GM10248 (cell line): ENCODE results near the gene HDHD5.

ENCODE experiments used
- CTCF ChIA-PET: fragments of 300-600 bp; sonication (Branson Sonifier 250); formaldehyde crosslinking; extraction: SDS; loops from one replicate; lab custom pipeline; 2021; ENCODE audit warnings: antibody characterized with exemption; lab: Yijun Ruan, JAX
- POLR2A ChIA-PET: fragments of 350-650 bp; sonication (Branson Sonifier 250); formaldehyde crosslinking; extraction: SDS; loops from one replicate; lab custom pipeline; 2020; ENCODE audit warnings: antibody characterized with exemption; lab: Yijun Ruan, JAX
- DNase-seq: peaks from one replicate; pipeline ENCODE4 v3.0.0; 2012; ENCODE audit errors: extremely low spot score
- TF ChIP-seq, protein P1 (sequence below): IDR thresholded peaks from 2 replicates; pipeline ENCODE4 v1.5.1; 2012; ENCODE audit warnings: mild to moderate bottlenecking, low read depth; ENCODE audit errors: extremely low read depth, missing control alignments, control extremely low read depth

HDHD5 gene

DNA sequence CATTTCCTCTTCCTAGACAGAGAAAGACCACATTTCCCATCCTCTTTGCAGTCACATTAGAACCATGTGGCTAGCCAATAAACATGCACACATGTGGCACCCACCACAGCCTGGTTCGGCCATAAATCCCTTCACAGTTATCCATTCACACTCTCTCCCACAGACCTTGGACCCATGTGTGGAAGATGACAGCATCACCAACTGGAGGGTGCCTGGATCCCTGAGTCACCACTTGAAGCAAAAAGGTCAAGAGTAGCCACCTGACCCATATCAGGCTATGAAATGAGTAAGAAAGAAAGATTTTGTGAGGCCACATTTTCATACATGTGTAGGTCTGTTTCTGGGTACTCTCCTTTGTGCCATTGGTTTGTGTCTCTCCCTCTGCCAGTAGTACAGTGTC is 28.9 kb downstream of the HDHD5 start:
- DNase-seq, result no peak
- POLR2A ChIA-PET, result no interaction called here
- TF ChIP-seq, protein P1, sequence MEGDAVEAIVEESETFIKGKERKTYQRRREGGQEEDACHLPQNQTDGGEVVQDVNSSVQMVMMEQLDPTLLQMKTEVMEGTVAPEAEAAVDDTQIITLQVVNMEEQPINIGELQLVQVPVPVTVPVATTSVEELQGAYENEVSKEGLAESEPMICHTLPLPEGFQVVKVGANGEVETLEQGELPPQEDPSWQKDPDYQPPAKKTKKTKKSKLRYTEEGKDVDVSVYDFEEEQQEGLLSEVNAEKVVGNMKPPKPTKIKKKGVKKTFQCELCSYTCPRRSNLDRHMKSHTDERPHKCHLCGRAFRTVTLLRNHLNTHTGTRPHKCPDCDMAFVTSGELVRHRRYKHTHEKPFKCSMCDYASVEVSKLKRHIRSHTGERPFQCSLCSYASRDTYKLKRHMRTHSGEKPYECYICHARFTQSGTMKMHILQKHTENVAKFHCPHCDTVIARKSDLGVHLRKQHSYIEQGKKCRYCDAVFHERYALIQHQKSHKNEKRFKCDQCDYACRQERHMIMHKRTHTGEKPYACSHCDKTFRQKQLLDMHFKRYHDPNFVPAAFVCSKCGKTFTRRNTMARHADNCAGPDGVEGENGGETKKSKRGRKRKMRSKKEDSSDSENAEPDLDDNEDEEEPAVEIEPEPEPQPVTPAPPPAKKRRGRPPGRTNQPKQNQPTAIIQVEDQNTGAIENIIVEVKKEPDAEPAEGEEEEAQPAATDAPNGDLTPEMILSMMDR, result no peak
- CTCF ChIA-PET, result no interaction called here

DNA sequence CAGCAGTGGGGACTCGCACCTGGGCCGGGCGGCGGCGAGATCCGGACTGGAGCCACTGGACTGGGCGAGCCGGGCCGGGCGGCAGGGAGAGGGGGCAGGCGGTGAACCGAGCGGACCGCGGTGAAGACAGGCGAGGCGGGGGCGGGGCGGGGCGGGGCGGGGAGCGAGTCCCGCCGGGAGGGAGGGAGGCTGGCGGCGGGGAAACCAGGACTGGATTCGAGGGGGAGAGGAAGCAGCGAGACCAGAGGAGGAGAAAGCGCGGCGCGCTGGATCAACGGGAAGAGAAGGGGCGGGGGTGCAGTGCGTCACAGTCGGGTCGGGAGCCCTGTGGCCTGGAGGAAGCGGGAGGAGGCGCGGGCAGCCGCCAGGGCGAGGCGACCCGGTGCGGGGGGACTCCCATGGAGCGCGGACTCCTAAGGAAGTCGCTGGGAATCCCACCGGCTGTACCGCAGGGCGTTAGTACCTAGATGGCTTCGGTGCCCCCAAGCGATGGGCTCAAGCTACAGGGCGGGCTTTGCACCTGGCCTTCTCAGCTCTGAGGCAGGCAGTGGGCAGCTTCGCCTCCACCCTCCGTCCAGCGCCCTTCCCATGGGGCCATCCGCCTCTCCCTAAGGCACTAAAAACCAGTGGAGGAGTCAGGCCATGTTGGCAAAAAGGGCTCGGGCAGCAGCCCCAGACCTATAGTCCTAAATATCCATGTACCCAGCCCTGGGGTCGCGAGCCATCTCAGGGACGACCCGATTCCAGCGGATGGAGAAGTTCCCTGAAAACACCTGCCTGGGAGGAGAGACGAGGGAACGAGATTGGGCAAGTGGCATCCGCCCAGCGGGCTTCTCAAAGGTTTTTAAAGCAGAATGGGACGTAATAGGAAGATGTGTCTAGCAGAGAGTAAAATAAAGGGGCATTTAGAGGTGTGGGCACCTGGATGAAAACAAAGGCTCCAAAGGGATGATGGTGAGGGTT is 37.6 kb downstream of the HDHD5 start, which contains the start of gene TMEM121B:
Gene TMEM121B, minus strand, starts transcription at position 128 of the 963 bp plus-strand sequence. CDS start 233 bp downstream, outside the sequence.
- TF ChIP-seq, protein P1, result no peak
- DNase-seq, result no peak
- ChIA-PET CTCF (interaction anchor here (1.7 kb wide), 1 partner anchor 50 kb away, joined by 5 read pairs; no protein-coding TSS in a partner anchor), POLR2A (no interaction called here)

DNA sequence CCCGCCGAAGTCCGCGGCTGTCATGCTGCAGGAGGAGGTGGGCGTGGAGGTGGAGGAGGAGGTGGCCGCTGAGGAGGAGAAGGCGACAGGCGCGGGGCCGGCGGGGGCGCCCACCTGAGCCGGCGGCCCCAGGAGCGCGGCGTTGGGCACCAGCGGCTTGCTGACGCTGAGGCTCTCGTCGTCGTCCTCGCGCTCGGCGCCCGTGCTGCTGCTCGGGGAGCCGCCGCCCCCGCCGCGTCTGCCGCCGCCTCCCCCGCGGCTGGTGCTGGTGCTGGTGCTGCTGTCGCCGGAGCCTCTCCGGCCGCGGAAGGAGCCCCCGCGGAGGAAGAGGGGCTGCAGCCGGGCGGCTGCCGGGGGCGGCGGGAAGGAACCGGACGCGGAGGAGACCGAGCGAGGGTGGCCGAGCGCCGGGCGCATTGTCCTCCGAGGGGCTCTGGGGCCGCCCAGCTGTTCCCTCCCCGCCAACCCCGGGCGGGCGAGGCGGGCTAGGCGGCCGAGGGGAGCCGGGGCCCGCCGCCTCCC is 38.3 kb downstream of the HDHD5 start:
- TF ChIP-seq, protein P1, result no peak
- no peak for DNase-seq
- CTCF ChIA-PET, result no interaction called here
- POLR2A ChIA-PET, result no interaction called here

DNA sequence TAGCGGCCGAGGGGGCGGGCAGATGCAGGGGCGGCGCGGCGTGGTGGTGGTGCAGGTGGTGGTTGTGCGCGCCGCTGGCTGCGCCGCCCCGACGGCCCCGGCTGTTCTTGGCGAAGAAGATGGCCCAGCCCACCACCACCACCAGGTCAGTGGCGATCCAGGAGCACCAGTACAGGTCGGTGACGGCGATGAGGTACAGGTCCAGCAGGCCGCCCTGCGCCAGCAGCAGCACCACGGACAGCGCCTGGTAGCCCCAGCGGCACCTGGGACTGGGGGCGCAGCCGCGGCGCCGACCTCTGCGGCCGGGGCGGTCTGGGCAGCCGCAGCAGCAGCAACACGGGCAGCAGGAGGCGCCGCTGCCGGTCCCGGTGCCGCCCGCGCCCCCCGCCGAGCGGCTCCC is 38.8 kb downstream of the HDHD5 start:
- DNase-seq, result peak; percentile 74
- TF ChIP-seq, protein P1, result no peak
- POLR2A ChIA-PET, result interaction anchor here (0.5 kb wide), 1 partner anchor 300 kb away, joined by 5 read pairs; no protein-coding TSS in a partner anchor
- CTCF ChIA-PET, result interaction anchor here (0.9 to 1.1 kb wide), 2 partner anchors 52 to 381 kb away, joined by 3 read pairs; no protein-coding TSS in a partner anchor

DNA sequence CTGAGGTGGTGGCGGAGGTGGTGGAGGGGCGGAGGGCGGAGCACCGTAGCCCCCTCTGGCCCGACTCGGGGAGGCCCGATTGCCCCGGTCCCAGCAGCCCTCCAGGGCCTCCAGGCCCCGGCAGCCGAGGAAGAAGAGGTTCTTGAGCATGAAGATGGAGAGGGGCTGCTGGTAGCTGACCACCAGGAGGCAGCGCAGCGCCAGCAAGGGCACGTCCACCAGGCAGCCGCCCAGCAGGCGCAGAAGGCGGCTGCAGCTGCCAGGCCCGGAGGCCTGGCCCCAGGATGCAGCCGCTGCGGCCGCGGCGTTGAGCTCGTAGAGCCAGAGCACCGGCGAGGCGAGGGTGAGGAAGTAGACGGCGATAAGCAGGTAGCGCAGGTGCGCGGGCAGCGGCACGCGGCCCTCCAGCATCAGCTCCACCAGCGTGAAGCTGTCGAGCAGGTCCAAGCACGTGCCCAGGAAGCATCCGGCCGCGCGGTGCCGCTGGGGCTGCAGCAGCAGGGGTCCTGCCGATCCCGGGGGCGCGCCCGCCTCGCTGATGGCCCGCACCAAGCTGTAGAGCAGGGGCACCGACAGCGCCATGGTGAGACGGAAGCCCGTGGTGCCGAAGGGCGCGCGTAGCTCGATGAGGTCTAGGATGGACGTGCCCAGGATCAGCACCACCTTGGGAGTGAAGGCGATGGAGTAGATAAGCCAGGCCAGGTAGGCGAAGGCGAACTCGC is 39.4 kb downstream of the HDHD5 start:
- TF ChIP-seq, protein P1, result no peak
- no peak for DNase-seq
- POLR2A ChIA-PET, result interaction anchor here (0.5 kb wide), 1 partner anchor 301 kb away, joined by 5 read pairs; no protein-coding TSS in a partner anchor
- CTCF ChIA-PET, result interaction anchor here (0.9 to 1.1 kb wide), 2 partner anchors 52 to 382 kb away, joined by 3 read pairs; no protein-coding TSS in a partner anchor

DNA sequence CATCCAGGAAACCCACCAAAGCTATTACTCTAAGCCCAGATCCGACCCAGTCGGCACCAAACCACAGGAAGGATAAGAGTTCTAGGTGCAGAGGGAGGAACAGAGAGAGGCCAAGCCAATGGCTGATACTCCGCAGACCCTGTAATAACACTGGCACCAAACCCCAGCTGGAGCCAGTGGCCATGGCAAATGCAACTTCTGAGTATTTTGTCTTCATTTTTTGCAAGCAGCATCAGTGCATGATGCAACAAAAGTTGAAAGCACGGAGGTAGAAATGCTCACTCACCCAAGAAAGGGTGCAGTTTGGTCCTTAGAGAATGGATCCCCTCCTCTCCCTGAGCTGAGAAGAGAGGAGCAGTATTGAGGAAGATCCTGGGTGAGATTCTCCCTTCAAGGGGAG is 40.7 kb downstream of the HDHD5 start:
- DNase-seq, result no peak
- ChIA-PET POLR2A (no interaction called here), CTCF (interaction anchor here (1.1 to 1.6 kb wide), 2 partner anchors 54 to 383 kb away, joined by 3 to 6 read pairs; no protein-coding TSS in a partner anchor)
- TF ChIP-seq, protein P1, result no peak
